ENCODE data around the gene ASPHD1.

DNA sequence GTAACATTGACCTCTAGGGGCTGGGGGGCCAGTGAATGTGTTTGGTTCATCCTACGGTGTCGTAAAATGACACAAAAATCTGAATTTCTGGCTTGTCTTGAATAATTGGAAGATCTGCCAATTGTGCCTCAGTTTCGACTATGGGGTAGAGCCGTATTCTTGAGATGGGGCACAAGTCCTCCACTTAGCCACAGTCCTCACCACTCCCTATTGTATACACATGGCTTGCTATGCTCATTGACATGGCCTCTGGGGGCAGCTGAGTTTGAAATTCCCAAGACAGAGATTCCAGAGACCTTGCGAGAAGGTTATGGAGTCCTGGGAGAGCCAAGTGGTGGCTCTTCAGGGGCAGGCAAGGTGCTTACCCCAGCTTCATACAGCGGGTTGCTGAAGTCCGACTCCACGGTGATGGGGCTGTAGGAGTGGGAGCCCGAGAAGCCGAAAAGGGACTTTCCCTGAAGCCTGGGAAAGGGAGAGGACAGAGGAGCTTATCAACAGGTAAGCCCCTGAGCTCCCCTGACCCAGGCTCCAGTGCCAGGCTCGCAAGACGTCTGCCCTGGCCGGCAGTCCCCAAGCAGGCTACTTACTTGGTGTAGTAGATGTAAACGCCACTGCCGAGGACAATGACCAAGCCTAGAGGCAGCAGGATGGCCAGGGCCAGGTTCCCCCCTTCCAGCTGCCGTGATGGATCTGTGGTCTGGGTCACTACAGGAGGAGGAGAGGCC is 28.3 kb upstream of the ASPHD1 start:
- TF ChIP-seq MEF2A (IDR thresholded peaks at IDR 0.05; ENCODE audit: borderline replicate concordance, low read depth): no peak
- TF ChIP-seq RAD21 (IDR thresholded peaks at IDR 0.05; ENCODE audit: low read length): no peak
- TF ChIP-seq, protein P1, sequence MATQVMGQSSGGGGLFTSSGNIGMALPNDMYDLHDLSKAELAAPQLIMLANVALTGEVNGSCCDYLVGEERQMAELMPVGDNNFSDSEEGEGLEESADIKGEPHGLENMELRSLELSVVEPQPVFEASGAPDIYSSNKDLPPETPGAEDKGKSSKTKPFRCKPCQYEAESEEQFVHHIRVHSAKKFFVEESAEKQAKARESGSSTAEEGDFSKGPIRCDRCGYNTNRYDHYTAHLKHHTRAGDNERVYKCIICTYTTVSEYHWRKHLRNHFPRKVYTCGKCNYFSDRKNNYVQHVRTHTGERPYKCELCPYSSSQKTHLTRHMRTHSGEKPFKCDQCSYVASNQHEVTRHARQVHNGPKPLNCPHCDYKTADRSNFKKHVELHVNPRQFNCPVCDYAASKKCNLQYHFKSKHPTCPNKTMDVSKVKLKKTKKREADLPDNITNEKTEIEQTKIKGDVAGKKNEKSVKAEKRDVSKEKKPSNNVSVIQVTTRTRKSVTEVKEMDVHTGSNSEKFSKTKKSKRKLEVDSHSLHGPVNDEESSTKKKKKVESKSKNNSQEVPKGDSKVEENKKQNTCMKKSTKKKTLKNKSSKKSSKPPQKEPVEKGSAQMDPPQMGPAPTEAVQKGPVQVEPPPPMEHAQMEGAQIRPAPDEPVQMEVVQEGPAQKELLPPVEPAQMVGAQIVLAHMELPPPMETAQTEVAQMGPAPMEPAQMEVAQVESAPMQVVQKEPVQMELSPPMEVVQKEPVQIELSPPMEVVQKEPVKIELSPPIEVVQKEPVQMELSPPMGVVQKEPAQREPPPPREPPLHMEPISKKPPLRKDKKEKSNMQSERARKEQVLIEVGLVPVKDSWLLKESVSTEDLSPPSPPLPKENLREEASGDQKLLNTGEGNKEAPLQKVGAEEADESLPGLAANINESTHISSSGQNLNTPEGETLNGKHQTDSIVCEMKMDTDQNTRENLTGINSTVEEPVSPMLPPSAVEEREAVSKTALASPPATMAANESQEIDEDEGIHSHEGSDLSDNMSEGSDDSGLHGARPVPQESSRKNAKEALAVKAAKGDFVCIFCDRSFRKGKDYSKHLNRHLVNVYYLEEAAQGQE (IDR thresholded peaks at IDR 0.05; ENCODE audit: low read depth, low read length): no peak
- TF ChIP-seq, protein P2, sequence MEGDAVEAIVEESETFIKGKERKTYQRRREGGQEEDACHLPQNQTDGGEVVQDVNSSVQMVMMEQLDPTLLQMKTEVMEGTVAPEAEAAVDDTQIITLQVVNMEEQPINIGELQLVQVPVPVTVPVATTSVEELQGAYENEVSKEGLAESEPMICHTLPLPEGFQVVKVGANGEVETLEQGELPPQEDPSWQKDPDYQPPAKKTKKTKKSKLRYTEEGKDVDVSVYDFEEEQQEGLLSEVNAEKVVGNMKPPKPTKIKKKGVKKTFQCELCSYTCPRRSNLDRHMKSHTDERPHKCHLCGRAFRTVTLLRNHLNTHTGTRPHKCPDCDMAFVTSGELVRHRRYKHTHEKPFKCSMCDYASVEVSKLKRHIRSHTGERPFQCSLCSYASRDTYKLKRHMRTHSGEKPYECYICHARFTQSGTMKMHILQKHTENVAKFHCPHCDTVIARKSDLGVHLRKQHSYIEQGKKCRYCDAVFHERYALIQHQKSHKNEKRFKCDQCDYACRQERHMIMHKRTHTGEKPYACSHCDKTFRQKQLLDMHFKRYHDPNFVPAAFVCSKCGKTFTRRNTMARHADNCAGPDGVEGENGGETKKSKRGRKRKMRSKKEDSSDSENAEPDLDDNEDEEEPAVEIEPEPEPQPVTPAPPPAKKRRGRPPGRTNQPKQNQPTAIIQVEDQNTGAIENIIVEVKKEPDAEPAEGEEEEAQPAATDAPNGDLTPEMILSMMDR (IDR thresholded peaks at IDR 0.05): no peak
- TF ChIP-seq POLR2AphosphoS5 (IDR thresholded peaks at IDR 0.05; ENCODE audit: low read depth, low read length): no peak

Data from SK-N-SH (cell line).